Endometrial microvascular endothelial cells (primary cell): ENCODE data around the gene NCF2. TPM values are rescaled to one million over a fixed set of nuclear protein-coding genes. Genes with fewer than 3 reads are reported as not detected.

Source experiments
- in situ Hi-C: cut with HindIII; loops from 2 replicates; pipeline ENCODE4 v1.10.0; 2017; ENCODE audit warnings: low sequenced_read_pairs, low pct_unique_long_range_greater_than_20kb; ENCODE audit errors: inconsistent ontology term
- total RNA-seq: library from RNA; depleted of rRNA; stranded (reverse); fragments of >200 nt; gene quantifications from one replicate; pipeline ENCODE4 v1.2.3, GENCODE V29; 2015; ENCODE audit errors: inconsistent ontology term

NCF2 gene
- total RNA-seq, 1 donor from 2014 or later, result not detected

DNA sequence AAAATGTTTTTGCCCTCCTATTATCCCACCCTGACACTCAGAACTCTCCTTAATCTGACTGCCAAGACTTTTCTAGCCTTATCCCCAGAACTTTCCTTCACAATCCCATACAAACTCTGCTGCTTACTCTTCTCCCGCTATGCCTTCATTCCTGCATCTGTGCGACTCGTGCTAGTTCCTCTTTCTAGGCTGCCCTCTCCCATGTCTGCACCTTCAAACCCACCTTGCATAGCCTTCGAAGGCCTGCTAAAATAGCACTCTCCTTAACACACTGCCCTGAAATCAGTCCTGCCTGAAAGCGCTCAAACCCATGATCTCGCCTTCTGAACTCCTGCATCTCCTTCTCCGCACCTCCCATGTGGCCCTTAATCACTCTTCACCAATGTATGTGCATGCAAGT lies 2.5 kb upstream of the NCF2 start:
- in situ Hi-C loops, result no loop called here

DNA sequence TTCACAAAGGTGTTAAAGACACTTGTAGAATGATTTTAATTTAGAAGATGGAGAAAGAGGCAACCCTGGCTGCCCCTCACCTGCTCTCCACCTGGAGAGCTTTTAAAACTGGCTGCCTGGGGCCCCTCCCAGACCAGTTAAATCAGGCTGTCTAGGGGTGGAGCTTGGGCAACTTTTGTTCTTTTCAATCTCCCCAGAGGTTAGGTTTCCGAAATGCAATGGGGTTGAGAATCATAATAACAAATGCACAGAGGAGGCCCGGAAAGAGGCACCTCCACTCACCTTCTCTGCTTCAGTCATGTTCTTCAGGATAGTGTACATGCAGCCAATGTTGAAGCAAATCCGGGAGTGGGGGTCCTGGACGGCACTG lies 400 bp downstream of the NCF2 start:
- in situ Hi-C loops, result no loop called here

DNA sequence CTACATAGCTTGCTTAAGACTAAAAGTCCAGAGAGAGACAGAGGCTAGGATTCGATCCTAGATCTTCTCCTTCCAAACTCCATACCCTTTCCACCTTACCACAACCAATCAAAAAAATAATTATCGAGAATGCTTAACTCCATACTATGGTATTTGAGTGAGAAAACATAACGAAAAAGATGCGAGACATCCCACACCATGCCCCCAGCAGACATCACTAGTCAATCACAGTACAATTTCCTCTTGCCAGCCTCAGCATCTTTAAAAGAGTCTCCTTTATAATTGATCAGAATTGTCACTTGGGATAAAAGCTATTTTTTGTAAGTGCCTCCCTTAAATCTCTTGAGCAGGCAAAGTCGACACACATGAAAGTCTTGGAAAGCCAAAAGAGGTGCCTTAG lies 875 bp downstream of the NCF2 start:
- in situ Hi-C loops, result no loop called here

DNA sequence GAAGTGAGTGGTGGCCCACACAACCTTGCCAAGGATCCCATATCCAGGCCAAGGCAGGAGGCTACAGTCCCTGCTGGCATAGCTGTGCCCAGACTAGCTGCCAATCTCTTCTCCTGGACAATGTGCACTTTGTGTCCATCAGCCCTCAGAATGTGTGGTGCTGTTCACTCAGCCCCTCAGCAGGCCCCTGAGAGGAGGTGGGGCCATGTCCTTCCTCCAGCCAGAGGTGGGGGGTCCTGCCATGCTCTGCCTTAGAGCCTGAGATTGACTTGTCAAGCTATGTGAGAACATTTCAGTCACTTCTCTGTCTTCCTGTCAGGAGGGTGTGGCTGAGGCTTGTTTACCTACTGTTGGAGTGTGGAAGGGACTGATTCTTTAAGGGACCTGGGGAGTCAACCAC lies 1.4 kb downstream of the NCF2 start:
- in situ Hi-C loops, result no loop called here

DNA sequence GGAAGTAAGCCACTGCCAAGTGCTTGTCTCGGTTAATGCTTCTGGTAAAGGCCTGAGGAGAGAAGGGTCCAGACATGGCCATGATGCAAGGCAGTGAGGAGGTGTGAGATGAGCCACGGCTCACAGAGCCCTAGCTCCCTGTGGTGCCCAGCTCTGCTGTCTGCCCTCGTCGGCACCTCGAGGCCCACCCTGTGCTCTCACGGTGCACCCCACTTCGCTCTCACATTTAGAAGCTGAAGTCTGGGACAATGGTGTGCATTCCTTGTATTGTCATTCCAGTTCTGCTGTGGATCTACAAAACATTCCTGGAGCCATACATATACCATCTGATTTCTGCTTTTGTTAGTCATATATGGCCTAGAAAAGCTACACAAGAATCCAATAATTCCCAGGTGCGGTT lies 3.3 kb downstream of the NCF2 start:
- in situ Hi-C loops, result no loop called here

DNA sequence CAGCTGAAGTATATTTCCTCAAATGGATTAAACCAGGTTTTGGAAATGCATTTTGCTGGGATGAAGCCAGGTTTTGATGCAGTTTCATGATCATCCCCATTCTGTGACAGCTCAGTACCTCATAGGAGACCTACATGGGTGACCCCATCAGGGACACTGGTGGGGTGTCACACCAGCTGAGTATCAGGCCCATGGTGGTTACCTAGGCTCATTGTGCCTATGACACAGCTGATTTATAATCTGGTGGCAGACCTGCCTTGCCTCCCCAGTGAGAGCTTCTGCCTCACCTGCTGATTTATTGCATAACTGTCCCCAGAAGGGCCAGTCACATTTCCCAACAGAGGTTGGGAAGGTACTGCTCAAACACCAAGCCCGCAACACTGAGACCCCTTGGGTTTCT lies 3.8 kb downstream of the NCF2 start:
- in situ Hi-C loops, result no loop called here

DNA sequence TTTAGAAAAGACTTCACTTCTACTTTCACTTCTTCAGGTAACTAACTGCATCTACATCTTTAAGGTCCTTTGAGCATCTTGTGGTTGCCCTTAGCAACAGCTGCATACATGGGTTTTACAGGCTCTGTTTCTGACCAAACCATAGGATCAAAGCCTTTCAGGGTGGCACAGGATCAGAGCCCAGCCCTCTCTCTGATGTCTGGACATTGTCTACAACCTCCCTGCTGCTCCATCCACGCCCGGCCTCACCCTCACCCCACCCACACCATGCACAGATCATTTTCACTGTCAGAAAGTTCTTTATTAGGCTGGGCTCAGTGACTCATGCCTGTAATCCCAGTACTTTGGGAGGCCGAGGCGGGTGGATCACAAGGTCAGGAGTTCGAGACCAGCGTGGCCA lies 5.2 kb downstream of the NCF2 start:
- in situ Hi-C loops, result no loop called here

DNA sequence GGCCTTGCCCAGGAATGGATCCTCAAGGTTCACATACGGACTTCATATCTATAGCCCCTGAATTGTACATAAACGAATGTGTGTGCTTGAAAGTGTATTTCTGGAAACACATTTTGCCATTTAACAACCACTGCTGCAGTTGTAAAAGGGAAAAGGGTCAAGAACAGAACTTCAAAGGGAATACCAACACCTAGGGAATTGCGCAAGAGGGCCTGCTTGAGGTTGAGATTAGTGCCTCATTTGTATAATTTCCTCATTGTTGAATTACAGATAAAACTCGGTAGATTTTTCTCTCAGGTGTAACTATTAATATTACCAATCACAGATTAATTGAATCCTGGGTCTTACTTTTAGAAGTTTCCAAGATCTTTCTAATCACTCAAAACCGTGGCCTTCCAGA lies 6.1 kb downstream of the NCF2 start:
- in situ Hi-C loops, result no loop called here

DNA sequence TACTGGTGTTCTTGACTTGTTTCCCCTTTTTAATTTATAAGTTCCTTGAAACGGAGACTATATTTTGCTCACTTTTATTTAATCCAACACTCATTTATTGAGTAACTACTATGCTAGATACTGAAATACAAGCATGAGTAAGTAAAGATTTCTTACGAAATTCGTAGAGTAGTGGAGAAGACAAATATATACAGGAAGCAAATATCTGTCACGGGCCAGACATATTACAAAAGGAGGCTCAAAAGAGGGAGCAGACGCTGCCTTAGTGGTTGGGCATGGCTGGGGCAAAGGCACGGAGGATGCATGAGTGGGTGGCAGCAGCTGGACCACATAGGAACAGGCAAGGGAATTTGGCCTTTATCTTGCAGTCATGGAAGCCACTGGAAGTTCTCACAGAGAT lies 6.8 kb downstream of the NCF2 start:
- in situ Hi-C loops, result no loop called here

DNA sequence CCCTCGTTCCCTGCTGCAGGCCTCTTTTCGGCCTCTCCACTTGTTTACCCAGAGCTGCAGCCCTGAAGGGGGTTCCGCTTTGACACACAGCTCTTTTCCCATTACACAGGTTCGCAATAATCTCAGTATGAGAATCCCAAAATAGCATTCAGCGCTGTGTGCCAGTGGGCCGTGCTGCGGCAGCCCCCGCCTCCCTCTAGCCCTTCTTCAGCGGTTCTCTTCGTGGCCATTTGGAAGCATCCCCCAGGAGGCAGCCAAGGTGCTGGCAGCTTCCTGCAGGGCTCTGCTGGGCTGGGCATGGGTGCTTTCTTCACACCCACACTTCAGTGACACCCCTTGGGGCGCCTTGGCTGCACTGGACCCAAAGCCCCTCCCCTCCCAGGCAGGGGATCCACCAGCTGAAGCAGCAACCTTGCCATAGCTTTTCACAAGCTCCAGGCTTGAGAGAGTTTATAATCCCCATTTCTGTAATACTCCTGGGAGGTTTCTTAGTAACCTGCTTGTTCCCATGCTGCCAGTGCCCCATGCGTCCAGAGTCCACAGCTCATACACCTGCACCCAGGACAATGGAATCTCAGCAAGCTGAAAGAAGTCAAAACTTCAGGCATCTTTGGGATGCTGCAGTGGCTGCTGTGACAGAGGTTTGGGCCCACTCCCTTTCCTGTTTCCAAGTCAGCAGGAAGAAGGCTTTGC lies 8.1 kb downstream of the NCF2 start:
- in situ Hi-C loops, result no loop called here

DNA sequence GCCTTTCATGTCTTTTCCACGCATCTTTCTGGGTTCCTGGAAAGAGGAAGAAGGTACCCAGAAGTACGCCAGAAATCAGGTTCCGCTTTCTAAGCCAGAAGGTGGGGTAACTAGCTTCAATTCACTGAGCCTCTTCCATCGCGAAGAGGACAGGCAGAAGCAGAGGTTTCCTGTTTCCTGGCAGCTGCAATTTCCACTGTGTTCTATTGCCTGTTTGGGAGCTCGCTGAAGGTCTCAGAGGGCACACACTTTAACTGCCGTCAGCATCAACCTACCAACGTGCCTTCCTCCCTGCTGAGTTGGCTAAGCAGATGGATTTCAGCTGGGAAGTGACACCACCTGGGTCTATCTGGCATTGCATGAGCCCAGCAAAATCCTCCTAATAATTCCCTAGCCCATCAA lies 10.0 kb downstream of the NCF2 start:
- in situ Hi-C loops, result no loop called here

DNA sequence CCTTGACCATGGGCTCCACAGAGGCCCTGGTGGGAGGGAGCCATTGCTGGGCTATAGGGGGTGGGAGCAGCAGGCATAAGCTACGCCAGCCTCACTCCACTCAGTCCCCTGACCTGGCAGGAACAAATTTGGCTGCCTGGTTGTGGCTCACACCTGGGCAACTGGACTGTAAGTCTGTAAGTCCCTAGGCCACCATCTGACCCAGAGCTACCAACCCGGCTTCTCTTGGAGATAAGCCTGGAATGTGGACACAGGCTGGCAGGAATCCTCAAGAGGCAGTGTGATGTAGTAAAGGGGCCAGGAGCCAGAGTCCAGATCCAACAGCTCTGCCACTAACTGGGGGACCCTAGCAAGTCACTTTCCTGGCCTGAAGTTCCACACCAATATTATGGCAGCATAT lies 11.4 kb downstream of the NCF2 start:
- in situ Hi-C loops, result no loop called here

DNA sequence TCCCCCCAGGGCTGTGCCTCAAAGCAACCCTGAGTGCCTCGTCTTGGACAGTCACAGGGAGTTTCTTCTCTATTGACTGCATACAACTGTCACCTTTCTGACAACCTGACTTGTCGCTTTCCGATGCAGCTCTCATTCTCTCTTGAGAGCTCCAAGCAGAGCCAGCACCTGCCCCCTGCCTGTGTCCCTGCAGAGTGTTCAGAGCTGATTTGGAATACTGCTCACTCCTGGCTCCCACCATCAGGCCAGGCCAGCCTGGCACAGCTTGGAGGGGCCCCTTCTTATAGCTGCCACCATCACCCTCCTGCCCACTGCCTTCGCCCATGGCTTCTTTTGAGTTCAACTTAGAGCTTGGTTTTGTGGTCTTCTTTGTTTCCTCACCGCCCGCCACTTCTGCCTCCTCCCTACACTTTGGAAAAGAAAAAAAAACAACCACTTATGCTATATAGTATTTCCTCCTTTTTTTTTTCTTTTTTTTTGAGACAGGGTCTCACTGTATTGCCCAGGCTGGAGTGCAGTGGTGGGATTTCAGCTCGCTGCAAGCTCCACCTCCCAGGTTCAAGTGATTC lies 12.3 kb downstream of the NCF2 start:
- in situ Hi-C loops, result no loop called here

DNA sequence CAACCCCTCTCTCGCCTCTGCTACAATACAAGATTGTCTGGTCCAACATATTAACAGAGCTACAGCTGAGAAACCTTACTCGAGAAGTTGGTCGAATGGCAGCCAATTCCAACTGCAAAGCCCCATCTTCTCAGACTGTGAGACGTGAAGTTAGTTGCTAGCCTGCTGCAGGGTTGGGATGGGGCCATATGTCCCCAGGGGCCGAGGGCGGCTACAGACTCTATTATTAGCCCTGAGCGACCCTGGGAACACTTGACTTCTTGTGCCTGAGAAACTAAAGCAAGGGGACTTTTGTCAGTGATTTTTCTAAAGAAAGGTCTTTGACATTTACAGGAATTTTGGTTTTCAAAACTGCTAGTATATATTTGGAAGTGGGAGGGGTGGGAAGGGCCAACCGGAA lies 13.7 kb downstream of the NCF2 start:
- in situ Hi-C loops, result no loop called here

DNA sequence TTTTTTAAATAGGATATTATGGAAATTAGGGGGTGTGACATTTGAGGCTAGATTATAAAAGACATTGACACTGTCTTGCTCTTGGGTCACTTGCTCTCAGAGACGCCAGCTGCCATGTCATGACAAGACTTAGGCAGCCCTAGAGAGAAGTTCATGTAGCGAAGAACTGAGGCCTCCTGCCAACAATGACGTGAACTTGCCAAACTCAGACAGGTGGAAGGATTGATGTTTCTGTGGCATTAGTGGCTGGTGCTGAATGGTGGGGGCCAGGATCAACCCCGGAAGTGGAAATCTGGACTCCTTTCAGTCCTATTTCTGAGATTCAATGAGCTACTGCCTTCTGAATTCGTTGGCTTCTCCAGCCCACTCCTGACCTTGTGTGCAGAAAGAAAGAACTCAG lies 14.7 kb downstream of the NCF2 start:
- in situ Hi-C loops, result no loop called here

DNA sequence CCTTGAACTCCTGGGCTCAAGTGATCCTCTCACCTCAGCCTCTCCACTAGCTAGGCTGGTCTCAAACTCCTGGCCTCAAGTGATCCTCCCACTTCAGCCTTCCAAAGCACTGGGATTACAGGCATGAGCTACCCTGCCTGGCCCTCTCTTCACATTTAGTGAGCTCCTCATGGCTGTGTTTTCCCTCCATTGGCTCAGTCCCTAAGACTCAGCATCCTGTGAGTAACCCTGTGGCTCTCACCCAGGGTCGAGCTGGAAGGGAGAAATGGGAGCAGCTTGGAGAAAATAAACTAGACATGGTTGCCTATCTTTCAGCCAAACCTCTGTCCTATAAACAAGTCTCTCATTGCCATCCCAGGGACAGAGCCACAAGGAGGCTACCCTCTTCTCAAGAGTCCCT lies 17.5 kb downstream of the NCF2 start:
- in situ Hi-C loops, result no loop called here

DNA sequence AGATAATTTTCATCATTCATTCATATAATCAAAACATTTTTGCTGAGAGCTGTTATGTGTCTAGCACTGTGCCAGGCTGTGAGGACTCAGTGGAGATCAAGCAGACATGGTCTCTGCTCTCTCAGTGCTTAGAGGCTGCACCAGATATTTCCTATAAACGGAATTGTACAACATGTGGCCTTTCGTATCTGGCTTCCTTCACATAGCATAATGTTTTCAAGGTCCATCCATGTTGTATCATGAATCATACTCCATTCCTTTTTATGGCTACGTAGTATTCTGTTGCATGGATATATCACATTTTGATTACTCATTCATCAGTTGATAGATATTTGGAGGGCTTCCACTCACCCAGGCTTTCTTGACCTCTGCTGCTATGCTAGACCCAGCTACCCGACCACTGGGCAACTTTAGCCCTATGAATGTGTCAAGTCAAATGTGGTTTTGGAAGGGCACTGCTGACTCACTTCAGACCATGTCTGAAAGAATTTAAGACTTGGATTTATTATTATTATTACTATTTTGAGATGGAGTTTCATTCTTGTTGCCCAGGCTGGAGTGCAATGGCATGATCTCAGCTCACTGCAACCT lies 18.5 kb downstream of the NCF2 start:
- in situ Hi-C loops, result no loop called here

DNA sequence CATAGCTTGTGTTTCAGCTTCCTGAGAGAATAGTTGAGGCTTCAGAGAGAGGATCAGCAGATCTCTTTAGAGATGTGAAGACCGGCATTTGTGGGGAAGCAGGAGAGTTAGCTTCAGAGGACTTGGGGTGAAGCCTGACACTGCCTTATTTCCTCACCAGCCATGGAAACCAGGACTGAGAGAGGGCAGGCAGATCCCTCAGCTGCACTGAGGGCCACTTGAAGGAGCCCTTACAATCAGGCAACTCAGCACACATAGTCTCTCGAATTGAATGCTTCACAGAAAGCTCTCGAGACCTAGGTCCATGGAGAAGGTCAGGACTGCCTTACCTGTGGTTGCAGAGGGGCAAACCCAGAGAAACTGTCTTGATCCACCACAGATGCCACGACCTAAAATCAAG lies 19.8 kb downstream of the NCF2 start:
- in situ Hi-C loops, result no loop called here

DNA sequence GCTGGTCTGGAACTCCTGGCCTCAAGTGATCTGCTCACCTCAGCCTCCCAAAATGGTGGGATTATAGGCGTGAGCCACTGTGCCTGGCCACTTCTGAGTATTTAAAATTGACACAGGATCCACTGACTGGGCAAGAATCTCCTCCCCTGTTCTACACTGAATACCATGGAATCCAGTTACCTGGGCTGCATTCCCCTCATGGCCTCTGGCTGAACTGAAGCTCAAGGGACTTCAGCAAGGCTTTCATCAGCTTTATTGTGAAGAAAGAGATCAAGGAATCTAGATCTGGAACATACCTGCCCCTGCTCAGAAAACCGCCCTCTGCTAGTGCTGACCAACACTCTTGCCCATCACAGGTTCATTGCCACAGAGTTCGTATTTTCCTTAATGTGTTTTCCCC lies 20.5 kb downstream of the NCF2 start:
- in situ Hi-C loops, result no loop called here

DNA sequence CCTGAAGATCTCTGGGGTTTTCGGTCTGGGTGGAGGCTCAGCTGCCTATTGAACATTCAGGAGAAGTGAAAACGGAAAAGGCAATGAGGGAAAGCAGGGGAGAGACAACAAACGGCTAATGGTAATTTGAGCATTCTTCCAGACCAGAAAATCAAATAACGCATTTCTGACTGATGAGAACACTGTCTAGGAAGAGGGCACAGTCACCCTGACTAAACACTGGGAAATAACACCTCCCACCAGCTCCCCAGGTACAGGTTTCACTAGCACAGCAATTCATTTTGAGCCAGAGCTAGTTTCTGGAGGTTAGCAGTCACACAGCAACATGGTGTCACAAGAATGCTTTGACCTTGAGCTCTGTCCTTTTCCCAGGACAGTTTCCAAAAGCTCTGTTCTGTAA lies 21.1 kb downstream of the NCF2 start:
- in situ Hi-C loops, result no loop called here
